SK-N-MC (cell line): ENCODE data around the gene PYGB.

Experiments
- EZH2 ChIP-seq: fragments of 200-600 bp; sonication (generic); IDR thresholded peaks from one replicate; pipeline ENCODE4 v1.6.1; 2017; ENCODE audit warnings: antibody characterized with exemption
- FOXP2 ChIP-seq: optimal IDR thresholded peaks from 2 replicates; pipeline ENCODE3; 2011; ENCODE audit warnings: mild to moderate bottlenecking, moderate library complexity; ENCODE audit not compliant: insufficient read depth; ENCODE audit errors: extremely low read length, control extremely low read depth
- POLR2AphosphoS5 ChIP-seq: IDR thresholded peaks from 2 replicates; pipeline ENCODE4 v1.6.1; 2012; ENCODE audit warnings: mild to moderate bottlenecking, low read depth, low read length, borderline replicate concordance

- TF ChIP-seq POLR2AphosphoS5: no peak
- TF ChIP-seq EZH2: no peak
- no peak for TF ChIP-seq FOXP2
Measured at GRCh38 chr20:25272223-25273000, 24.5 kb downstream of the PYGB start.
